Activated naive CD4-positive, alpha-beta T cell treated with anti-CD3 and anti-CD28 coated beads for 36 hours (primary cell): Measurements from ENCODE around the gene SLC25A48. TPM values are rescaled to one million over a fixed set of nuclear protein-coding genes. Genes with fewer than 3 reads are reported as not detected.

Source experiments
- CTCF ChIA-PET: fragments of 350-600 bp; sonication (Branson Sonifier 250); formaldehyde crosslinking; loops from one replicate; lab custom pipeline; 2021; ENCODE audit warnings: antibody characterized with exemption; lab: Charles Lee
- DNase-seq: peaks from one replicate; pipeline ENCODE4 v3.0.0-alpha.2; 2020
- H3K27ac Mint-ChIP-seq: one replicate; pipeline ENCODE4 v1.8.0; 2021; ENCODE audit warnings: mild to moderate bottlenecking, mixed read lengths
- H3K27me3 Mint-ChIP-seq: one replicate; pipeline ENCODE4 v1.8.0; 2021; ENCODE audit warnings: low read depth, mixed read lengths
- H3K36me3 Mint-ChIP-seq: one replicate; pipeline ENCODE4 v1.8.0; 2021; ENCODE audit warnings: low read depth, mixed read lengths
- H3K4me1 Mint-ChIP-seq: one replicate; pipeline ENCODE4 v1.8.0; 2021; ENCODE audit warnings: low read depth, mixed read lengths
- H3K4me3 Mint-ChIP-seq: one replicate; pipeline ENCODE4 v1.8.0; 2021; ENCODE audit warnings: mild to moderate bottlenecking, moderate library complexity, mixed read lengths
- H3K9me3 Mint-ChIP-seq: one replicate; pipeline ENCODE4 v1.8.0; 2021; ENCODE audit warnings: mixed read lengths
- intact Hi-C: fragments of 100-400 bp; cut with micrococcal nuclease; formaldehyde crosslinking; loops from one replicate; pipeline ENCODE4 v1.15.1; 2023
- total RNA-seq, 2 experiments: library from RNA; stranded (reverse); gene quantifications; one replicate each; pipeline ENCODE4 v1.2.3, GENCODE V29; 2021

Gene SLC25A48
- total RNA-seq, 2 experiments from 2014 or later, result not detected

- CTCF ChIA-PET, result interaction anchor here (0.6 to 1.1 kb wide), 4 partner anchors 13 to 427 kb away, joined by 3 to 5 read pairs (median 4); no protein-coding TSS in a partner anchor
- no peak for DNase-seq
- intact Hi-C loops, result loop anchor here (1.0 kb wide), 1 partner anchor 146 kb away; no protein-coding TSS in a partner anchor
- no peaks in the 10 kb centered on the region for H3K9me3 Mint-ChIP-seq
- peaks cover 4% of the 10 kb centered on the region for H3K4me1 Mint-ChIP-seq
- no peak overlapping the region for H3K27ac Mint-ChIP-seq
- no peaks in the 10 kb centered on the region for H3K36me3 Mint-ChIP-seq
- H3K4me3 Mint-ChIP-seq, result no peak overlapping the region
- peaks cover 18% of the 10 kb centered on the region for H3K27me3 Mint-ChIP-seq
Observed at GRCh38 chr5:135891791-135892190, 57.3 kb downstream of the SLC25A48 start.

GRCh38 chr5:135894276-135894675 lies 59.8 kb downstream of the SLC25A48 start:
- no peak for DNase-seq
- CTCF ChIA-PET, result no interaction called here
- Mint-ChIP-seq H3K4me3 (no peak overlapping the region), H3K4me1 (no peaks in the 10 kb centered on the region), H3K36me3 (no peaks in the 10 kb centered on the region), H3K9me3 (no peaks in the 10 kb centered on the region), H3K27me3 (peaks cover 21% of the 10 kb centered on the region), H3K27ac (no peak overlapping the region)
- intact Hi-C loops, result no loop called here

GRCh38 chr5:135894789-135895188 lies 60.3 kb downstream of the SLC25A48 start:
- H3K27me3 Mint-ChIP-seq, result peaks cover 21% of the 10 kb centered on the region
- intact Hi-C loops, result no loop called here
- no peak overlapping the region for H3K4me3 Mint-ChIP-seq

GRCh38 chr5:135895474-135896006 lies 61.1 kb downstream of the SLC25A48 start, which contains the start of gene IL9:
Gene IL9, minus strand, starts transcription at chr5:135895841. Its CDS starts 25 bp downstream, at chr5:135895816.
- intact Hi-C loops, result no loop called here
- CTCF ChIA-PET, result no interaction called here
- H3K4me3 Mint-ChIP-seq, result no peak within 1 kb of the TSS
- no peak for DNase-seq
- no peaks in the 10 kb centered on the region for H3K9me3 Mint-ChIP-seq
- no peaks in the 10 kb centered on the region for H3K36me3 Mint-ChIP-seq
- H3K4me1 Mint-ChIP-seq, result no peaks in the 10 kb centered on the region
- H3K27ac Mint-ChIP-seq, result no peak within 1 kb of the TSS
- peaks cover 21% of the 10 kb centered on the region for H3K27me3 Mint-ChIP-seq

More at GRCh38 chr5:135894789-135895188, 60.3 kb downstream of the SLC25A48 start:
- H3K36me3 Mint-ChIP-seq, result no peaks in the 10 kb centered on the region
- H3K27ac Mint-ChIP-seq, result no peak overlapping the region
- DNase-seq, result no peak
- no peaks in the 10 kb centered on the region for H3K9me3 Mint-ChIP-seq
- CTCF ChIA-PET, result no interaction called here
- H3K4me1 Mint-ChIP-seq, result no peaks in the 10 kb centered on the region

GRCh38 chr5:135898651-135899050 lies 64.2 kb downstream of the SLC25A48 start:
- Mint-ChIP-seq H3K4me3 (no peak overlapping the region), H3K9me3 (no peaks in the 10 kb centered on the region), H3K36me3 (no peaks in the 10 kb centered on the region), H3K27me3 (peaks cover 23% of the 10 kb centered on the region), H3K4me1 (no peaks in the 10 kb centered on the region), H3K27ac (no peak overlapping the region)
- no peak for DNase-seq
- intact Hi-C loops, result no loop called here
- CTCF ChIA-PET, result no interaction called here

- no peaks in the 10 kb centered on the region for H3K4me1 Mint-ChIP-seq
- CTCF ChIA-PET, result no interaction called here
- peaks cover 20% of the 10 kb centered on the region for H3K27me3 Mint-ChIP-seq
- no peaks in the 10 kb centered on the region for H3K9me3 Mint-ChIP-seq
- intact Hi-C loops, result no loop called here
- no peak overlapping the region for H3K4me3 Mint-ChIP-seq
- H3K27ac Mint-ChIP-seq, result no peak overlapping the region
- H3K36me3 Mint-ChIP-seq, result no peaks in the 10 kb centered on the region
- DNase-seq, result no peak
Observed at GRCh38 chr5:135900276-135900675, 65.8 kb downstream of the SLC25A48 start.

GRCh38 chr5:135901633-135902032 lies 67.2 kb downstream of the SLC25A48 start:
- CTCF ChIA-PET, result no interaction called here
- no peaks in the 10 kb centered on the region for H3K36me3 Mint-ChIP-seq
- no peak overlapping the region for H3K4me3 Mint-ChIP-seq
- H3K27ac Mint-ChIP-seq, result no peak overlapping the region
- intact Hi-C loops, result no loop called here
- H3K27me3 Mint-ChIP-seq, result peaks cover 13% of the 10 kb centered on the region
- no peak for DNase-seq
- H3K9me3 Mint-ChIP-seq, result no peaks in the 10 kb centered on the region
- no peaks in the 10 kb centered on the region for H3K4me1 Mint-ChIP-seq

GRCh38 chr5:135905144-135905543 lies 70.7 kb downstream of the SLC25A48 start:
- H3K36me3 Mint-ChIP-seq, result no peaks in the 10 kb centered on the region
- no peak for DNase-seq
- no peaks in the 10 kb centered on the region for H3K4me1 Mint-ChIP-seq
- CTCF ChIA-PET, result interaction anchor here (1.2 to 1.5 kb wide), 2 partner anchors 13 to 23 kb away, joined by 3 read pairs; no protein-coding TSS in a partner anchor
- intact Hi-C loops, result no loop called here
- H3K9me3 Mint-ChIP-seq, result no peaks in the 10 kb centered on the region
- H3K27me3 Mint-ChIP-seq, result peaks cover 11% of the 10 kb centered on the region
- H3K27ac Mint-ChIP-seq, result no peak overlapping the region
- H3K4me3 Mint-ChIP-seq, result no peak overlapping the region

GRCh38 chr5:135913713-135914626 lies 79.5 kb downstream of the SLC25A48 start:
- DNase-seq, result no peak
- intact Hi-C loops, result no loop called here
- no peaks in the 10 kb centered on the region for H3K36me3 Mint-ChIP-seq
- no peaks in the 10 kb centered on the region for H3K4me1 Mint-ChIP-seq
- CTCF ChIA-PET, result no interaction called here
- peaks cover 27% of the 10 kb centered on the region for H3K27me3 Mint-ChIP-seq
- no peak overlapping the region for H3K4me3 Mint-ChIP-seq
- no peak overlapping the region for H3K27ac Mint-ChIP-seq
- no peaks in the 10 kb centered on the region for H3K9me3 Mint-ChIP-seq

GRCh38 chr5:135915466-135916001 lies 81.1 kb downstream of the SLC25A48 start:
- Mint-ChIP-seq H3K36me3 (no peaks in the 10 kb centered on the region), H3K27me3 (peaks cover 22% of the 10 kb centered on the region), H3K4me3 (no peak overlapping the region), H3K9me3 (no peaks in the 10 kb centered on the region), H3K4me1 (no peaks in the 10 kb centered on the region), H3K27ac (no peak overlapping the region)
- DNase-seq, result no peak
- CTCF ChIA-PET, result no interaction called here
- intact Hi-C loops, result no loop called here

GRCh38 chr5:135916638-135917263 lies 82.3 kb downstream of the SLC25A48 start:
- no peak for DNase-seq
- Mint-ChIP-seq H3K27me3 (peaks cover 21% of the 10 kb centered on the region), H3K27ac (no peak overlapping the region), H3K36me3 (no peaks in the 10 kb centered on the region), H3K9me3 (no peaks in the 10 kb centered on the region), H3K4me3 (no peak overlapping the region), H3K4me1 (no peaks in the 10 kb centered on the region)
- CTCF ChIA-PET, result no interaction called here
- intact Hi-C loops, result no loop called here

- no peak for DNase-seq
- Mint-ChIP-seq H3K4me3 (no peak overlapping the region), H3K27me3 (peaks cover 18% of the 10 kb centered on the region), H3K36me3 (no peaks in the 10 kb centered on the region), H3K4me1 (no peaks in the 10 kb centered on the region), H3K27ac (no peak overlapping the region), H3K9me3 (no peaks in the 10 kb centered on the region)
- CTCF ChIA-PET, result interaction anchor here (1.2 kb wide), 1 partner anchor 29 kb away, joined by 3 read pairs; no protein-coding TSS in a partner anchor
- intact Hi-C loops, result no loop called here
Observed at GRCh38 chr5:135920199-135920598, 85.7 kb downstream of the SLC25A48 start.
